ENCODE data around the gene ZMYND8. TPM values are rescaled to one million over a fixed set of nuclear protein-coding genes. Genes with fewer than 3 reads are reported as not detected.
"Not testable (repeated sequence)": the region's sequence is repeated elsewhere in the genome, so short reads cannot be mapped to it uniquely, and the experiment has no call there.

ZMYND8 gene
- polyA plus RNA-seq, 3 donors, result 5.0 to 9.1 (median 7.7) TPM

GRCh38 chr20:47246061-47246777 lies 110.3 kb downstream of the ZMYND8 start:
- WGBS, 3 donors, result 95 to 98% (median 97%) methylated on average over 18 of the region's 18 CpGs
- H3K27ac ChIP-seq (ENCODE audit: low read depth, low read length), result no peak overlapping the region

GRCh38 chr20:47245166-47245565 lies 111.3 kb downstream of the ZMYND8 start:
- 85 to 92% (median 89%) methylated on average over 11 of the region's 11 CpGs for WGBS, 3 donors
- not testable (repeated sequence) for H3K27ac ChIP-seq (ENCODE audit: low read depth, low read length)

DNA sequence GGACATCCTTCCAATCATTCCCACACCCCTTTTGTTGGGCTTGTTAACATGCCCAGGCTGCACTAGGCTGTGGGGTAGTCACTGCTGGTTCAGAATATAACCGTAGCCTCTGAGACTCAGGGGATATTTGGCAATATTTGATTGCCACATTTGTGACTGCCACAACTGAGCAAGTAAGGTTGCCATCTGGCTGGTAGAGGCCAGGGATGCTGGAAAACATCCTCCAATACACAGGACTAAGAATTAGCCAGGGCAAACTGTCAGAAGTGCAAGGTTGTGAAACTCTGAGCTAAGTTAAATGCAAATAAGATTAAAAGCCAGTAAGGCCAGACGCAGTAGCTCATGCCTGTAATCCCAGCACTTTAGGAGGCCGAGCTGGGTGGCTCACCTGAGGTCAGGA lies 112.0 kb downstream of the ZMYND8 start:
- 60 to 94% (median 72%) methylated on average over 3 of the region's 3 CpGs for WGBS, 3 donors
- no peak overlapping the region for H3K27ac ChIP-seq (ENCODE audit: low read depth, low read length)

DNA sequence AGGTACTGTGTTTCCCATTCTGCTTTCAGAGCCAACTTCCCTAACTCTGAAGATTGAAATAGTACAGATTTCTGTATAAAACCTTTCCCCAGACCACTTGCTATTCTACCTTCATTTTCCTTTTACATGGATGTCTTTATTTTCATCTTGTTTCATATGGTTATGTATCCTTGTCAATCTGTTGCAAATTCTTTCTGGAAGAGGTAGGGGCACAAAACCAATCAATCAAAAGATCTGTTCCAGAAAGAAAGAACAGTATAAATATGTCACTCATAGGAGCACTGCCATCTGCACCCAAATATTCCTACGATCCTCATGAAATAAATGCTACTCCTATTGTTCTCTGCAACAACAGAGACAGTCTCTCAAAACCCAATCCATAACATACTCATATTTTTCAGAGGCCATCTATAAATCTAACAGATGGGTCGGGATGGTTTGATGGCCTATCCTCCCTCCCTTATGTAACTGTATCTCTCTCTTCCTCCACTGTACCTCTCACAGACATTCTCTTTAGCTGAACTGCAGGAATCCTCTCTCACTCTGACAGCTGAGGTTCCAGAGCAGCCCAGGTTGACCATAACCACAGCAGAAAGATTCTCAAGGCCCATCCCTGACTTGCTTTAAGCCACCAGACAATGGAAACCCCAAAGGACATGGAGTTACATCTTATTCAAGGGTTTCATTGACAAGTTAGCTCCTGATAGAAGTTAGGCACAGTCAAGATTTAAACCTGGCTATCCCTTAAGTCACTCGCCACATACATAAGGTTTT lies 112.8 kb downstream of the ZMYND8 start:
- WGBS, 3 donors, result 92 to 94% (median 94%) methylated on average over 3 of the region's 3 CpGs
- no peak overlapping the region for H3K27ac ChIP-seq (ENCODE audit: low read depth, low read length)

DNA sequence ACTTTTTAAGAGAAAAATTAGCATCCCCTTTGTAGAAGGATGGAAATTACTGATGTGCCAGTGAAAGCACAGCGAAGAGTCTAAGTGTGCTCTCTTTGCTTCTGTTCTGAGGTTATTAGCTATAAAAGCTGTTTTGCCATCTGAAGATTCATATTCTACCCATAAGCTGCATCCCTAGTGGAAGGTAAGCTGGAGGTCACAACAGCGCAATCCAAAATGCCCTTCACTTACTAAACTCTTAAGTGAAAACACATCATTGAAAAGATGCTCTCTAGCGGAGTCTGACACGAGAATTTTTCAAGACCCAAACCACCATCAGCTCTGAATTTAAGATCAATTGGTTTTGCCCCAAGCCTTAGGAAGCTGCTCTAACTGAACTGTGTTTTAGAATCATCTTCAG lies 113.5 kb downstream of the ZMYND8 start:
- 94 to 97% (median 95%) methylated on average over 4 of the region's 4 CpGs for WGBS, 3 donors
- H3K27ac ChIP-seq (ENCODE audit: low read depth, low read length), result no peak overlapping the region

GRCh38 chr20:47241345-47241781 lies 115.1 kb downstream of the ZMYND8 start:
- H3K27ac ChIP-seq (ENCODE audit: low read depth, low read length), result no peak overlapping the region

DNA sequence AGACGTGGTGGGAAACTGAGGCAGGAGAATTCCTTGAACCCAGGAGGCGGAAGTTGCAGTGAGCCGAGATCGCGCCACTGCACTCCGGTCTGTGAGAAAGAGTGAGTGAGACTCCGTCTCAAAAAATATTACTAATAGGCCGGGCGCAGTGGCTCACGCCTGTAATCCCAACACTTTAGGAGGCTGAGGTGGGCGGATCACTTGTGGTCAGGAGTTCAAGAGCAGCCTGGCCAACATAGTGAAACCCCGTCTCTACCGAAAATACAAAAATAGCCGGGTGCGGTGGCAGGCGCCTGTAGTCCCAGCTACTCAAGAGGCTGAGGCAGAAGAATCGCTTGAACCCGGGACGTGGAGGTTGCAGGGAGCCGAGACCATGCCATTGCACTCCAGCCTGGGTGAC lies 116.4 kb downstream of the ZMYND8 start:
- 98% methylated on average over 20 of the region's 20 CpGs for WGBS, 3 donors
- not testable (repeated sequence) for H3K27ac ChIP-seq (ENCODE audit: low read depth, low read length)

More at GRCh38 chr20:47241345-47241781, 115.1 kb downstream of the ZMYND8 start:
- WGBS, 3 donors, result 68 to 81% (median 70%) methylated on average over 8 of the region's 8 CpGs

- no peak overlapping the region for H3K27ac ChIP-seq (ENCODE audit: low read depth, low read length)
- WGBS, 3 donors, result 96 to 97% (median 97%) methylated on average over 6 of the region's 6 CpGs
These were observed 116.8 kb downstream of the ZMYND8 start for GRCh38 chr20:47239719-47240067.

- WGBS, 3 donors, result 96 to 97% (median 97%) methylated on average over 51 of the region's 51 CpGs
These were observed 117.5 kb downstream of the ZMYND8 start for GRCh38 chr20:47238780-47239718.

GRCh38 chr20:47237715-47238114 lies 118.8 kb downstream of the ZMYND8 start:
- no peak overlapping the region for H3K27ac ChIP-seq (ENCODE audit: low read depth, low read length)
- 89 to 98% (median 94%) methylated on average over 4 of the region's 4 CpGs for WGBS, 3 donors

More at GRCh38 chr20:47238780-47239718, 117.5 kb downstream of the ZMYND8 start:
- H3K27ac ChIP-seq (ENCODE audit: low read depth, low read length), result no peak overlapping the region

DNA sequence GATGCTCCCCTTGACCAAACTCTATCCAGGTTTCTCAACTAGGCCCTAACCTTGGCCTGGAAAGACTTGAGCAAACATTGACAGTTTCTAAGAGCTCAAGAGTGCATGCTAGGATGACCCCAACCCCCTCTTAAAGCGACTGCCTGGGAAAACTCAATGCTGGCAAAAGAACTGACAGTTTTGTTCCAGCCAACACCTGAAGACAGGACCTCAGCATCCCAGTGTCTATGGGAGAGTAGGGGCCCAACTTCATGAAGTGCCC lies 119.9 kb downstream of the ZMYND8 start:
- WGBS, 3 donors, result 81 to 98% (median 90%) methylated on average over 1 of the region's 1 CpG

GRCh38 chr20:47235853-47236638 lies 120.5 kb downstream of the ZMYND8 start:
- WGBS, 3 donors, result 88 to 92% (median 89%) methylated on average over 14 of the region's 14 CpGs
- no peak overlapping the region for H3K27ac ChIP-seq (ENCODE audit: low read depth, low read length)

More for the DNA sequence above, 119.9 kb downstream of the ZMYND8 start:
- no peak overlapping the region for H3K27ac ChIP-seq (ENCODE audit: low read depth, low read length)

DNA sequence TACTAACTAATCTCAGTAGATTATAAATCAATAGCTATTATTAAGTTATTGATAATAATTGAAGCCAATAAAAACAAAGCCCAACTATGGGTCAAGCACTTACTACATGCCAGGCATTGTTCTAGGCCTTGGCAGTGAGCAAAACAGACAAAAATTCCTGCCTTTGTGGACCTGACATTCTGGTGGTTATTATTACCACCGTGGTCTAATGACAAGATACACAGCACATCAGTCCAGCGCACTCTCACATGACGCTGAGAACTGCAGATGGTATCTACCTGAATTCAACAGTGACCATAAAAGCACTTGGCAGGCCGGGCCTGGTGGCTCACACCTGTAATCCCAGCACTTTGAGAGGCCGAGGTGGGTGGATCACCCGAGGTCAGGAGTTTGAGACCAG lies 121.4 kb downstream of the ZMYND8 start:
- H3K27ac ChIP-seq (ENCODE audit: low read depth, low read length), result no peak overlapping the region
- 95 to 98% (median 97%) methylated on average over 6 of the region's 6 CpGs for WGBS, 3 donors

GRCh38 chr20:47233333-47234188 lies 122.9 kb downstream of the ZMYND8 start:
- WGBS, 3 donors, result 90 to 94% (median 93%) methylated on average over 9 of the region's 9 CpGs
- H3K27ac ChIP-seq (ENCODE audit: low read depth, low read length), result no peak overlapping the region

- 96 to 98% (median 97%) methylated on average over 3 of the region's 3 CpGs for WGBS, 3 donors
- no peak overlapping the region for H3K27ac ChIP-seq (ENCODE audit: low read depth, low read length)
These were observed 124.0 kb downstream of the ZMYND8 start for GRCh38 chr20:47232518-47232917.

GRCh38 chr20:47231382-47232039 lies 125.0 kb downstream of the ZMYND8 start:
- H3K27ac ChIP-seq (ENCODE audit: low read depth, low read length), result no peak overlapping the region
- 94 to 95% (median 95%) methylated on average over 16 of the region's 16 CpGs for WGBS, 3 donors

DNA sequence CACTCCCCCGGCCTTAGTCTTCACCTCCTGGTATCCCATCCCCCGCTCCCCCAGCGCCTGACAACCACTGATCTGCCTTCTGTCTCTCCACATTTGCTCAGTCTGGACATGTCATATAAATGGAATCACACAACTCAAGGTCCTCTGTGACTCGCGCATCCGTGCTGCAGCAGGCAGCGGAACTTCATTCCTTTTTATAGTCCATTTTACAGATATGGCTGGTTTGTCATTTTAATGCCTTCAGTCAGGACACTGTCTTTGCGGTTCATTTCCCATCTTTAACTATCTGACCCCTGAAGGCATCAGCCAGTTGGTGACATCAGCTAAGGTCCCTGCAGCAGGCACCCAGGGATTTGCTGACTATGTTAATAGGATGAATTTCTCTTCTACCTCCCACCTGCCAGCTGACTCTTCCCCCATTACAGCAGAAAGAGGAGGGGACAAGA lies 125.7 kb downstream of the ZMYND8 start:
- no peak overlapping the region for H3K27ac ChIP-seq (ENCODE audit: low read depth, low read length)
- WGBS, 3 donors, result 94 to 97% (median 97%) methylated on average over 8 of the region's 8 CpGs

All from adipose tissue (tissue), 3 donors.